Left lung (tissue), 10 donors: ENCODE results near the gene NFX1. TPM values are rescaled to one million over a fixed set of nuclear protein-coding genes. Genes with fewer than 3 reads are reported as not detected.
"Not testable (repeated sequence)": the region's sequence is repeated elsewhere in the genome, so short reads cannot be mapped to it uniquely, and the experiment has no call there.

Source experiments
- ATAC-seq: fragments of 200-7000 bp; cut with Tn5 transposase; one replicate; pipeline ENCODE4 v1.9.1; 2020; ENCODE audit warnings: moderate library complexity
- DNase-seq, 4 donors: peaks; one replicate each; pipeline ENCODE4 v3.0.0-alpha.2; 2013 to 2020
- H3K27ac ChIP-seq, 2 donors: fragments of 200-600 bp; sonication (generic) in 1 of 2; one replicate each; pipeline versions ENCODE4 v1.5.0 to v1.8.0; 2020 to 2021
- H3K27me3 ChIP-seq, 2 donors: fragments of 200-600 bp; sonication (generic) in 1 of 2; one replicate each; pipeline versions ENCODE4 v1.5.0 to v1.8.0; 2020 to 2021
- H3K36me3 ChIP-seq, 2 donors: fragments of 200-600 bp; sonication (generic) in 1 of 2; one replicate each; pipeline versions ENCODE4 v1.5.0 to v1.8.0; 2020 to 2021
- H3K4me1 ChIP-seq, 2 donors: fragments of 200-600 bp; one replicate each; pipeline ENCODE4 v1.8.0; 2021
- H3K4me3 ChIP-seq, 2 donors: fragments of 200-600 bp; sonication (generic) in 1 of 2; one replicate each; pipeline versions ENCODE4 v1.5.0 to v1.8.0; 2020 to 2021; ENCODE audit warnings: mild to moderate bottlenecking in 1 of 2
- H3K9me3 ChIP-seq, 2 donors: fragments of 200-600 bp; sonication (generic) in 1 of 2; one replicate each; pipeline versions ENCODE4 v1.5.0 to v1.8.0; 2020 to 2021
- CTCF ChIP-seq, 2 donors: fragments of 200-600 bp; sonication (generic) in 1 of 2; IDR thresholded peaks; one replicate each; pipeline versions ENCODE4 v1.5.0 to v1.8.0; 2021; ENCODE audit warnings: antibody characterized with exemption in 2 of 2
- intact Hi-C, 2 donors: fragments of 100-400 bp; cut with DNase I; formaldehyde crosslinking; loops; one replicate each; pipeline versions ENCODE4 v1.11.2 to v1.14.2; 2022
- polyA plus RNA-seq, 6 donors: library from polyadenylated mRNA; unstranded; fragments of 120-200 nt; gene quantifications; one replicate each; pipeline ENCODE4 v1.2.1, GENCODE V29; 2013; ENCODE audit not compliant: insufficient read length in 6 of 6
- total RNA-seq, 2 donors: library from RNA; stranded (reverse); fragmentation: NEBNext Ultra II Directional; extraction: Animal tissue kit (Norgen Biotek cat#: 25700); gene quantifications; one replicate each; pipeline ENCODE4 v1.2.1, GENCODE V29; 2021
- donor health status: DM: no; HTN: yes; CAD: no.
- donor health status: DM: no; HTN: no; CAD: no.

The NFX1 gene
- total and polyA plus RNA-seq, 8 donors = 32.0 to 43.2 (median 38.4) TPM

- Histone ChIP-seq H3K4me1 (peaks cover 0 to 6% of the 10 kb centered on the region in 2 donors), H3K4me3 (no peak overlapping the region), H3K9me3 (no peaks in the 10 kb centered on the region), H3K27me3 (no peaks in the 10 kb centered on the region), H3K27ac (no peak overlapping the region), H3K36me3 (peaks cover 0 to 99% of the 10 kb centered on the region in 2 donors)
- no peak for DNase-seq
- no peak for ATAC-seq
- TF ChIP-seq CTCF (IDR thresholded peaks at IDR 0.05) = no peak
- intact Hi-C loops = no loop called here
Observed at GRCh38 chr9:33332011-33332410, 41.7 kb downstream of the NFX1 start.

GRCh38 chr9:33332956-33333355 lies 42.6 kb downstream of the NFX1 start:
- H3K36me3 ChIP-seq = peaks cover 0 to 99% of the 10 kb centered on the region in 2 donors

GRCh38 chr9:33340186-33340585 lies 49.9 kb downstream of the NFX1 start:
- DNase-seq (no peak), ATAC-seq (no peak)
- Histone ChIP-seq H3K4me1 (no peaks in the 10 kb centered on the region), H3K27ac (no peak overlapping the region), H3K4me3 (no peak overlapping the region), H3K9me3 (peaks cover 0 to 11% of the 10 kb centered on the region in 2 donors), H3K27me3 (no peaks in the 10 kb centered on the region), H3K36me3 (peaks cover 0 to 100% of the 10 kb centered on the region in 2 donors)
- TF ChIP-seq CTCF (IDR thresholded peaks at IDR 0.05) = no peak
- intact Hi-C loops = no loop called here

More at GRCh38 chr9:33332956-33333355, 42.6 kb downstream of the NFX1 start:
- intact Hi-C loops, H3K27ac ChIP-seq, H3K9me3 ChIP-seq, H3K4me1 ChIP-seq, ATAC-seq, DNase-seq, H3K4me3 ChIP-seq, H3K27me3 ChIP-seq: not testable (repeated sequence)

GRCh38 chr9:33341182-33341581 lies 50.9 kb downstream of the NFX1 start:
- Histone ChIP-seq H3K27ac (no peak overlapping the region), H3K4me3 (no peak overlapping the region), H3K4me1 (no peaks in the 10 kb centered on the region), H3K9me3 (peaks cover 0 to 11% of the 10 kb centered on the region in 2 donors), H3K36me3 (peaks cover 0 to 100% of the 10 kb centered on the region in 2 donors), H3K27me3 (no peaks in the 10 kb centered on the region)
- TF ChIP-seq CTCF (IDR thresholded peaks at IDR 0.05) = no peak
- DNase-seq = no peak
- intact Hi-C loops = no loop called here
- ATAC-seq = no peak

GRCh38 chr9:33344145-33344544 lies 53.8 kb downstream of the NFX1 start:
- DNase-seq = no peak
- intact Hi-C loops = no loop called here

More at GRCh38 chr9:33344145-33344544, 53.8 kb downstream of the NFX1 start:
- no peaks in the 10 kb centered on the region for H3K27me3 ChIP-seq
- no peak for ATAC-seq
- no peak overlapping the region for H3K4me3 ChIP-seq
- no peak overlapping the region for H3K27ac ChIP-seq
- H3K36me3 ChIP-seq = peaks cover 0 to 100% of the 10 kb centered on the region in 2 donors
- peaks cover 0 to 11% of the 10 kb centered on the region in 2 donors for H3K9me3 ChIP-seq
- TF ChIP-seq CTCF (IDR thresholded peaks at IDR 0.05) = no peak
- no peaks in the 10 kb centered on the region for H3K4me1 ChIP-seq
